ENCODE measurements around the gene PSTK.

The PSTK gene

GRCh38 chr10:122980209-122981065 lies at the start of gene PSTK:
Gene PSTK, plus strand, starts transcription at chr10:122980401. Its CDS starts 79 bp downstream, at chr10:122980480.
- peak; percentile 77 to 82 for DNase-seq

- DNase-seq = no peak
Observed at GRCh38 chr10:122931088-122931906, 48.9 kb upstream of the PSTK start.

DNA sequence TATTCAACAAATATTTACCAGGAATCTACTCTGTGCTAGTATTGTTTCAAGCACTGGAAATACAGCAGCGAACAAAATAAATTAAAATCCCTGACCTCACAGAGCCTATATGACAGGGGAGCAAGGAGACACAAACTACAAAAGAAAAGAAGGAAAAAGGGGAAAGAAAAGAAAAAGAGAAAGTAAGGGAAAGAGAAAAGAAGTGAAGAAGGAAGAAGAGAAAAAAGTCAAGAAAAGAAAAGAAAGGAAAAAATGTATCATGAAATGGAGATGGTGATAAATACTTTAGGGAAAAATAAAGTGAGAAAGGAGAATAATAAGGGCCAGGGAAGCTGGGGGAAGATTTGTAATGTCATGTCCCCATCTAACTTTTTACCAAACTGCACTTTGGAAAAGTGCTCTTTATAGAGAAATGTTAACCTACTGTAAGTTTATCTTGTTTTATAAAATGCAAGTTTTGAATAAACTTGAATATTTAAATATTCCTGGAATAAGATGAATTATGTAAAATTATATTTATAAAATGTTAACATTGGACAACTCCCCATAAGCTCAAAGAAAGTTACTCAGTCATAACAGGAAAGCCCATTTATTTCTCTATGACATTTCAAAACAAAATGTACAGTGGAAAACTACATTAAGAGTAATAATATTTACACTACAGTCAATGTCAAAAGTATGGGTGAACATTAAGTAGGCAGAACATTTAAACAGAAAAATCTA lies 40.9 kb upstream of the PSTK start:
- no peak for DNase-seq

GRCh38 chr10:122939856-122940543 lies 40.2 kb upstream of the PSTK start:
- DNase-seq = no peak

DNA sequence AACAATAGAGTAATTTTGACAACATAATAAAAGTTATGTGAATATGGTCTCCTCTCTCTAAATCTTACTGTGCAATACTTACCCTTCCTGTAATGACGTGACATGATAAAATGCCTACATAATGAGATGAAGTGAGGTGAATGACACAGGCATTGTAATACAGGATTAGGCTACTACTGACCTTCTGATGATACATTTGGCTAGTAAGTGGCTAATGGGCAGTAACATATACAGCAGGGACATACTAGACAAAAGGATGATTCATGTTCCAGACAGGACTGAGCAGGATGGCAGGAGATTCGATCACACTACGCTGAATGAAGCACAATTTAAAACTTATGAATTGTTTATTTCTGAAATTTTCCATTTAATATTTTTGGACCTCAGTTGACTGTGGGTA lies 30.9 kb upstream of the PSTK start:
- DNase-seq = no peak

DNA sequence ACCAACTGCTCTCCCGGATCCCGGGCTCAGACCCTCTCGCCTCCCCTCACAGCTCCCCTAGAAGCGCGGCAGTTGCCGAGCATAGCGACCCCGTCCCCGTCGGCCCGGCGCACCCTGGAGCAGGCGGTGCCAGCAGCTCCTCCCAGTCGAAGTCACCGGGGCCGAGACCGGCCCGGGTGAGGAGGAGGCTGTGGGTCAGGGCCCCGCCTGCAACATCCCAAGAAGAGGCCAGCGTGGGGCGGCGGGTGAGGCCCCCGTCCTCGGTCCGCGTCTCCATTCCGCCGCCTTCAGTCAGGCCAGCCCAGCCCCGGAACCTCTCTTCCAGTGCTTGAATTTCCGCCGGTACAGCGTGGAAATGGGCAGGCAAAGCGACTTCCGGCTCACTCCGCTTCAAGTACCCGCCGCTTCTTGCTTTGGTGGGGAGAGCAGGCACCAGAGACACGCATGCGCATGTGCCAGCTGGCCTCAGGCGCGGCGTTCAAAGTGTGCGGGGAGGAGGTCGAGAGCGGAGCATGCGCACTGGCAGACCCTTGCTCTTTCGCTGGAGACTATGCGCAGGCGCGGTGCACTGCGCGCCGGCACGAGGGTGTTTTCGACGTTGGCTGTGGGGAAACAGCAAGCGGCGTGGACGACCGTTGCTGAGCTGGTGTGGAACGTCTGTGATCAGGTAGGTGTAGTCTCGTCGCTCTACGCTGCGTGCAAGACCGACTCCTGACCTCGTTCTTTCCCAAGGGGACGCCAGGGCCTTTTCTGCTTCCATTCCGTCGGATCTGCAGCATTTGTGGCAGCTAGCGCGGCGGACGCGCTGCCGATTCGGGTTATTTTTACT lies 26.1 kb upstream of the PSTK start, which contains the start of gene C10orf88:
TSS of gene C10orf88 (minus strand) at position 326 of the 829 bp plus-strand sequence. CDS start at position 277, 49 bp downstream.
- peak; percentile 96 to 97 for DNase-seq

DNA sequence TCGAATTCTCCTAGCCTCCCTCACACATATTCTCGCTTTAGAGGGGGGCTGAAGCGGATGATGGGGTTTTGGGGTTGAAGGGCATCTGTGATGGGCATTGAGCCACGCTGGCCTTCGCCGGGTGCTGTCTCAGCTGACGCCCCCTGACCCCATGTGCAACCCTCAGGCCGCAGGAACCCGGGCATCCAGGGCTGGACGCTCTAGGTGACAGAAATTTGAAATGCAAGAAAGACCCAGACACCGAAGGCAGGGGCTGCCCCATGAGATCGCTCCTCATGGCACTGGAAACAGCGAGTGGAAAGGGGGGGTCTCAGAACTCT lies 25.5 kb upstream of the PSTK start:
- no peak for DNase-seq

DNA sequence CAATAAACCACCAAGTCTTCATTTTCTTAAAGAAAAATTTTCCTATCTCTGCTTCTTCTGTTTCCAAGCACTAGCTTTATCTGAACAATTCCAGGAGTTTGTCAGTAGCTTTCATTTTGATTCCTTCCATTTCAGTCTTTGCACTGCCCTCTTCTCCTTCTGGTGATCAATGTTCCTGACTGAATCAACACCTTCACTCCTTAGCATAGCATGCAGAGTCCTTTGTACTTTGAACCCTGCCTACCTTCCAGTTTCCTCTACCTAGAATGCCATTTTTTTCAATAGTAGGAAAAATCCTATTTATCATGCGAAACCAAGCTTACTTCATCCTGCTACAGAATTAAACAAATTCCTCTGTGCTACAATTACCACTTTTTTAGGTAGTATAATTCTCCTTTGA lies 24.3 kb upstream of the PSTK start:
- DNase-seq = no peak

DNA sequence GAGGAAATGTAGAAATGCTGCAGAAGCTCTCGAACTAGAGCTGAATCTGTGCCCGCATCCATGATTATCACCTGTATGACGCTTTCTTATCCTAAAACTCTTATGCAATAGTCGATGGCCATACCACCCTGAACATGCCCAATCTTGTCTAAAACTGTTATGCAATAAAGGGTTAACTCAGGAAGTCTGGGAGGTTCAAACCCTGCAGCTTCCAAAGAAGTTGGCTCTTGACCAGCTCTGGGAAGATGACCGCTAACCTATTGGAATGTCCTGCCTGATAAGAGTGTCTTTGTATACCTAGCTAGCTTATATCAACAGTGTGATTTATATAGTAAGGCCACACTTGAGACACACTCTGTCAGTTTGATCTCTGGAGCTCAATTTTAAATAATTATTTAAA lies 22.7 kb upstream of the PSTK start:
- DNase-seq = no peak

GRCh38 chr10:122962405-122962804 lies 17.8 kb upstream of the PSTK start:
- DNase-seq = no peak

GRCh38 chr10:122966879-122967278 lies 13.3 kb upstream of the PSTK start:
- DNase-seq = no peak

DNA sequence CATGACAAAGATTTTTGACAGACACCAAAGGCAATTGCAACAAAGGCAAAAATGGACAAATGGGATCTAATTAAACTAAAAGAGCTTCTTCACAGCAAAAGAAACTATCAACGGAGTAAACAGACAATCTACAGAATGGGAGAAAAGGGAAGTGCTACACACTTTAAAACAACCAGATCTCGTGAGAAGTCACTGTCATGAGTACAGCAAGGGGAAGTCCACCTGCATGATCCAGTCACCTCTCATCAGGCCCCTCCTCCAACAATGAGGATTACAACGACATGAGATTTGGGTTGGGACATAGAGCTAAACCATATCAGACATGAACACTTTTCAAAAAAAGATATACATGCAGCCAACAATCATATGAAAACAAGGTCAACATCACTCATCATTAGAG lies 11.5 kb upstream of the PSTK start:
- DNase-seq = no peak

DNA sequence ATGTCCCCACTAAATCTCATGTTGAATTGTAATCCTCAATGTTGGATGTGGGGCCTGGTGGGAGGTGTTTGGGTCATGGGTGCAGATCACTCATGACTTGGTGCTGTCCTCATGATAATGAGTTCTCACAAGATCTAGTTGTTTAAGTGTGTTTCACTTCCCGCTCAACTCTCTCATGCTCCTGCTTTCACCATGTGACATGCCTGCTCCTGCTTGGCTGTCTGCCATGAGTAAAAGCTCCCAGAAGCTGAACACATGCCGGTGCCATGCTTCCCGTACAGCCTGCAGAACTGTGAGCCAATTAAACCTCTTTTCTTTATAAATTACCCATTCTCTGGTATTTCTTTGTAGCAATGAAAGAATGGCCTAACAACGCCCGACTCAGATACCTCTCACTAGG lies 6.2 kb upstream of the PSTK start:
- DNase-seq = peak in 1 of 2 experiments; percentile 3

DNA sequence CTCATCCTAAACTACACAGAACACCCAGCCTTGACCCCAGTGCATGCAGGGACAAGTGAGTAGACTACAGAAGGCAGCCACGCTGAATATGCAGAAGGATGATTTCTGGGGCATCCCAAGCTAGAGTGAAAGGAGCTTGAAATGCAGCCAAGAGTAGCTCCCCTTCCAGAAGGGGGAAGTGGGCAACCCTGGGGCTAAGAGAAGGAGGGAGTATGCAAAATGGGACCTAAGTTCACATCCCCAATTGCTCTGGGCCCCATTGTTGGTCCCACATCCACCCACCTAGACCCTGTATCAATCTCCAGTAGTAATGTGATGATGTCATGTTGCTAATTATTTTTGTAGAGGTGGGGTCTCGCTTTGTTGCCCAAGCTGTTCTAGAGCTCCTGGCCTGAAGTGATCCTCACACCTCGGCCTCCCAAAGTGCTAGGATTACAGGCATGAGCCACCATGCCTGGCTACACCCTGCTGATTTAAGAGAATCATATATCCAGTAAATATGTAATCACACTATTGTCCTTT lies 5.6 kb upstream of the PSTK start:
- no peak for DNase-seq

DNA sequence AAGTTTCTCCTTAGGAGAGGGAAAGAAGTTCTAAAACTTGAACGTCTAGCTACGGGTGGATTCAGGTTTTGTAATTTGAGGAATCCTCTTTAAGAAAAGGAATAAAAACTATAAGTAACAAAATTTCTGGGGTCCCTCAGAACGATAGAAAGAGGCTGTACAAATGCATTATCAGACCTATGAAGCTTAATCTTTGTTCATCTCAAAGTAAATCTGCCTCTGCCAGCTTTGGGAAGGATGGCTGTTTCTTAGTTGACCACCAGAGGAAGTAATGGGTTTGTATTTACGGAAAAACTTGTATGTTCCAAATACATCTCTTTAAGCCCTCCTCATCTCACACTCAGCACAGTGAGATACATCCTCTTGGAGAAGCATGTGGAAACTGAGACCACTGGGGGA lies 864 bp downstream of the PSTK start:
- peak; percentile 12 to 23 for DNase-seq

- DNase-seq = no peak
Observed at GRCh38 chr10:122983898-122984297, 3.7 kb downstream of the PSTK start.

DNA sequence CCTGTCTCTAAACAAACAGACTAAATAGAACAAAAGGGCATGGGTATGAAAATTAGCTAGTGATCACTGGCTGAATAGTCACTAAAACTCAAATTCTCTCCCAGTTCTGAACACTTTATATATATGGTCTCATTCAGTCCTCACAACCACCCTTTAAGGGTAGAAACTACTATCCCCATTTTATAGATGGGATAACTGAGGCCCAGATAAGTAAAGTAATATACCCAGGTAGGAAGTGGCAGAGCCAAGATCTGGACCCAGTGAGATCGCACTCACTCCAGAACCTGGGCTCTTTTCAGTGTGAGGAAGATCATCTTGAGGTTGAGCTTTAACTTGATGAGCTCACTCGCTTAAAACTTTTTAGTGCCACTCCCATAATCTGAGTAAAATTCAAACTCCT lies 4.5 kb downstream of the PSTK start:
- no peak for DNase-seq

- no peak for DNase-seq
Observed at GRCh38 chr10:122986335-122986734, 6.1 kb downstream of the PSTK start.

GRCh38 chr10:122988501-122988900 lies 8.3 kb downstream of the PSTK start:
- DNase-seq = no peak

DNA sequence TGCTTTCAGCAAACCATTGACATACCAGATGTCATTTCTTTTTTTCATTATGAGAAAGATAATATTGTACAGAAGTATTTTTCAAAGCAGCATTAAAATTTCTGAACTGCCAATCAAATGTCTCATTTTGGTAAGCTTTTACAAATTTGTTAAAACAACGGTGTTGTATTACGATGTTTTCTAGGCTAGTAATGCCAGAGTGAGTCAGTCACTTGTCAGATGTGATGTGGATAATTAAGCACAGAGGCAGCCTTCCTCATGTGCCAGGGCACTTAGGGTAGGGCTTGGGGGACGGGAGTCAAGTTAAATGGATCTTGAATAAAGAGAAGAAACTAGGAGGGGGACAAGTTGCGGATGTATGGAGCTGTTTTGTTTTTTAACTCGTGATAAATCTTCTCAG lies 10.1 kb downstream of the PSTK start:
- DNase-seq = no peak

DNA sequence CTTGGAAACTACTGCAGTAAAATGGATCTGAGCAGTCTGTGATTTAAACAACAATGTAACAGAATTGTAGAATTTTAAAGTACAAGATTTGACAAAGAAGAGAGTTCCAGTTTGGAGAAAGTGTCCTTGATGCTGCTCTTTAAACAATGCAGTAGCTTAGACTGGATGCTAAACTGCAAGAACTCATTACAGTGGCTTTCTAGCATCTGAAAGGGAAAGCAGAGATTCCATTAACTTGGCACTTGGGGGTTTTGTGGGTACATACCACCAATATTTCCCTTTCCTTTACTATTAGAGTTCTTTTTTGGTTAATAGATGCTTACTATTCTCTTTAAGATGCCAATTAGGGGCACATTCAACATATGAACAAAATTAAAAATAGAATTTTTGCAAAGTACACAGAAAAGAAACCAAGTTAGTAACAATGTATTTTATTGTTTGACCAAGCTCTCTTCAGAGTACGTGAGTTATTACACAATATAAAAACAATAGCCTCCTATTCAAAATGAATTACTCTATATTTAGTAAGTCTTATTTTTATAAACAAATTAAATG lies 11.9 kb downstream of the PSTK start:
- no peak for DNase-seq
